Transverse colon (tissue), 4 donors: ENCODE measurements around the gene SPATA22. TPM values are rescaled to one million over a fixed set of nuclear protein-coding genes. Genes with fewer than 3 reads are reported as not detected.
"Not testable (repeated sequence)": the region's sequence is repeated elsewhere in the genome, so short reads cannot be mapped to it uniquely, and the experiment has no call there.

Experiments
- DNase-seq: peaks from one replicate; pipeline ENCODE4 v3.0.0-alpha.2; 2019
- H3K27ac ChIP-seq, 4 donors: fragments of 200-600 bp; sonication (generic); 2 replicates each; pipeline ENCODE4 v1.5.1; 2016 to 2018; ENCODE audit warnings: inconsistent platforms in 4 of 4
- H3K27me3 ChIP-seq: fragments of 200-600 bp; sonication (generic); 2 replicates; pipeline ENCODE4 v1.5.1; 2017; ENCODE audit warnings: inconsistent platforms
- H3K36me3 ChIP-seq, 4 donors: fragments of 200-600 bp; sonication (generic); 2 replicates each; pipeline ENCODE4 v1.5.1; 2017 to 2019; ENCODE audit warnings: inconsistent platforms in 4 of 4
- H3K4me1 ChIP-seq, 4 donors: fragments of 200-600 bp; sonication (generic); 2 replicates each; pipeline ENCODE4 v1.5.1; 2017 to 2020; ENCODE audit warnings: inconsistent platforms in 4 of 4
- H3K4me3 ChIP-seq, 4 donors: fragments of 200-600 bp; sonication (generic); 1 replicate in 1 of 4; 2 replicates in 3 of 4; pipeline versions ENCODE4 v1.5.1 to v1.6.1; 2017 to 2019; ENCODE audit warnings: inconsistent platforms in 4 of 4
- H3K9me3 ChIP-seq, 2 donors: fragments of 200-600 bp; sonication (generic); 2 replicates each; pipeline ENCODE4 v1.5.1; 2017 to 2019; ENCODE audit warnings: inconsistent platforms in 2 of 2
- CTCF ChIP-seq, 5 experiments: fragments of 200-600 bp in 3 of 5; fragments of 450-650 bp in 2 of 5; sonication (generic) in 3 of 5; IDR thresholded peaks; 1 replicate in 2 of 5; 2 replicates in 3 of 5; pipeline ENCODE4 v1.5.1; 2016 to 2017; ENCODE audit warnings: antibody characterized with exemption in 5 of 5, inconsistent platforms in 3 of 5, mild to moderate bottlenecking in 2 of 5, moderate library complexity in 1 of 5
- EP300 ChIP-seq: sonication (generic); formaldehyde crosslinking; IDR thresholded peaks from one replicate; pipeline ENCODE4 v1.6.1; 2017; ENCODE audit warnings: antibody characterized with exemption, low read depth
- POLR2A ChIP-seq: fragments of 450-650 bp; IDR thresholded peaks from one replicate; pipeline ENCODE4 v1.6.1; 2016; ENCODE audit warnings: antibody characterized with exemption, mild to moderate bottlenecking, moderate library complexity
- POLR2AphosphoS5 ChIP-seq, 3 donors: sonication (generic); formaldehyde crosslinking; IDR thresholded peaks; one replicate each; pipeline ENCODE4 v1.6.1; 2016; ENCODE audit warnings: antibody characterized with exemption in 3 of 3
- WGBS, 2 donors: methylation state at CpG; one replicate each; pipeline ENCODE4 v1.1.5; 2018; ENCODE audit warnings: low coverage in 1 of 2; 5-methylcytosine and 5-hydroxymethylcytosine counted together
- in situ Hi-C, 4 donors: fragments of 200-750 bp; cut with MboI; loops; one replicate each; pipeline versions ENCODE4 v1.15.0 to v1.15.1; 2017; ENCODE audit warnings: low sequenced_read_pairs in 3 of 4, low pct_ligation_motif_present in 1 of 4, low pct_unique_long_range_greater_than_20kb in 1 of 4
- intact Hi-C: fragments of 100-400 bp; cut with DNase I; formaldehyde crosslinking; loops from one replicate; pipeline ENCODE4 v1.15.1; 2023; ENCODE audit warnings: low total_unique reads
- total RNA-seq, 4 donors: library from RNA; depleted of rRNA; stranded (reverse); fragments of >200 nt; gene quantifications; one replicate each; pipeline ENCODE4 v1.1.0, GENCODE V29; 2016

Gene SPATA22
- total RNA-seq, 4 donors from 2014 or later, result not detected

GRCh38 chr17:3401786-3402185 is 69.8 kb downstream of the SPATA22 start:
- Histone ChIP-seq H3K4me3 (no peak overlapping the region), H3K4me1 (no peaks in the 10 kb centered on the region), H3K36me3 (no peaks in the 10 kb centered on the region), H3K27ac (no peak overlapping the region), H3K27me3 (no peaks in the 10 kb centered on the region), H3K9me3 (peaks cover 0 to 7% of the 10 kb centered on the region in 2 donors)
- intact Hi-C loops (no loop called here), in situ Hi-C loops (no loop called here)
- DNase-seq, result no peak
- 50 to 55% methylated on average over 2 of the region's 2 CpGs for WGBS, 2 donors
- no peak for TF ChIP-seq POLR2AphosphoS5 (IDR thresholded peaks at IDR 0.05)
- no peak for TF ChIP-seq POLR2A
- TF ChIP-seq CTCF (IDR thresholded peaks at IDR 0.05), result no peak
- no peak for TF ChIP-seq EP300

- 54 to 62% methylated on average over 6 of the region's 6 CpGs for WGBS, 2 donors
- no peak for DNase-seq
- TF ChIP-seq POLR2AphosphoS5 (IDR thresholded peaks at IDR 0.05) (no peak), POLR2A (no peak), CTCF (IDR thresholded peaks at IDR 0.05) (no peak), EP300 (no peak)
- H3K36me3 ChIP-seq, result no peaks in the 10 kb centered on the region
- no peak overlapping the region for H3K27ac ChIP-seq
- no peaks in the 10 kb centered on the region for H3K27me3 ChIP-seq
- no peaks in the 10 kb centered on the region for H3K4me1 ChIP-seq
- no peaks in the 10 kb centered on the region for H3K9me3 ChIP-seq
- no peak overlapping the region for H3K4me3 ChIP-seq
- intact Hi-C loops (no loop called here), in situ Hi-C loops (no loop called here)
Observed at GRCh38 chr17:3400055-3400454, 71.6 kb downstream of the SPATA22 start.

GRCh38 chr17:3398310-3398709 is 73.3 kb downstream of the SPATA22 start, which contains the start of gene OR1E1:
OR1E1 (minus strand) TSS chr17:3398410; CDS start chr17:3398410, 0 bp downstream.
- no peak within 1 kb of the TSS for H3K27ac ChIP-seq
- no peaks in the 10 kb centered on the region for H3K27me3 ChIP-seq
- in situ Hi-C loops (loop anchor here in 1 of 4 donors (25.0 kb wide), 1 partner anchor 89 kb away; the partner anchor contains the start of gene ASPA), intact Hi-C loops (no loop called here)
- H3K4me1 ChIP-seq, result no peaks in the 10 kb centered on the region
- WGBS, 2 donors, result 86 to 89% methylated on average over 1 of the region's 1 CpG
- TF ChIP-seq CTCF (IDR thresholded peaks at IDR 0.05), result no peak
- no peak for TF ChIP-seq POLR2AphosphoS5 (IDR thresholded peaks at IDR 0.05)
- TF ChIP-seq EP300, result no peak
- TF ChIP-seq POLR2A, result no peak
- no peaks in the 10 kb centered on the region for H3K9me3 ChIP-seq
- no peak within 1 kb of the TSS for H3K4me3 ChIP-seq
- H3K36me3 ChIP-seq, result no peaks in the 10 kb centered on the region
- DNase-seq, result no peak

- H3K4me3 ChIP-seq, H3K27me3 ChIP-seq, intact Hi-C loops, H3K36me3 ChIP-seq, DNase-seq, H3K4me1 ChIP-seq, H3K9me3 ChIP-seq, H3K27ac ChIP-seq: not testable (repeated sequence)
- in situ Hi-C loops, result loop anchor here in 1 of 4 donors (25.0 kb wide), 1 partner anchor 90 kb away; the partner anchor contains the start of gene ASPA
- 58 to 63% methylated on average over 3 to 7 of the region's 7 CpGs for WGBS, 2 donors
Observed at GRCh38 chr17:3397801-3398200, 73.8 kb downstream of the SPATA22 start.

Other genes starting within 250 kb of the SPATA22 start
- not detected for gene OR3A1, start 173.5 kb downstream of the SPATA22 start, total RNA-seq
- not detected for gene OR3A2, start 85.5 kb downstream of the SPATA22 start, total RNA-seq
- not detected for gene OR1E1, start 73.4 kb downstream of the SPATA22 start, total RNA-seq
- gene OR3A3, start 60.4 kb downstream of the SPATA22 start, total RNA-seq, result not detected
- not detected for gene OR1E2, start 38.0 kb downstream of the SPATA22 start, total RNA-seq
- gene ASPA, start 4.2 kb upstream of the SPATA22 start, total RNA-seq, result 1 to 10 TPM in 3 of 4 donors, under 1 TPM in 1; 1.00 to 5.2 (median 2.9) TPM
- 1 to 10 TPM in 3 of 4 donors, under 1 TPM in 1; 0.20 to 7.1 (median 3.7) TPM for gene TRPV3, start 86.0 kb upstream of the SPATA22 start, total RNA-seq
- 10 to 100 TPM in 3 of 4 donors, 1 to 10 TPM in 1; 7.0 to 30.7 (median 10.7) TPM for gene TRPV1, start 137.6 kb upstream of the SPATA22 start, total RNA-seq
- gene SHPK, start 164.4 kb upstream of the SPATA22 start, total RNA-seq, result 10 to 100 TPM in 3 of 4 donors, 1 to 10 TPM in 1; 9.0 to 50.9 (median 24.2) TPM
- gene CTNS, start 164.9 kb upstream of the SPATA22 start, total RNA-seq, result 10 to 100 TPM in 3 of 4 donors, 1 to 10 TPM in 1; 1.2 to 25.7 (median 18.8) TPM
- gene TAX1BP3, start 196.8 kb upstream of the SPATA22 start, total RNA-seq, result 100 to 1,000 TPM; 129 to 451 (median 202) TPM
- 10 to 100 TPM in 2 of 4 donors, 1 to 10 TPM in 2; 3.0 to 24.4 (median 13.2) TPM for gene EMC6, start 197.0 kb upstream of the SPATA22 start, total RNA-seq
- 10 to 100 TPM in 1 of 4 donors, 1 to 10 TPM in 1, under 1 TPM in 2; 0.68 to 11.4 (median 2.1) TPM for gene P2RX5, start 224.3 kb upstream of the SPATA22 start, total RNA-seq